Fibroblast of lung (primary cell): Measurements from ENCODE around the gene MRPL57.

Experiments used
- EZH2 ChIP-seq: IDR thresholded peaks from 2 replicates; pipeline ENCODE4 v1.5.1; 2012; ENCODE audit warnings: low read length, control low read depth, mild to moderate bottlenecking; ENCODE audit errors: missing control alignments
- TF ChIP-seq, protein P1 (sequence below), 2 donors: IDR thresholded peaks in 1 of 2; conservative IDR thresholded peaks in 1 of 2; 1 replicate in 1 of 2; 2 replicates in 1 of 2; pipeline ENCODE4 v1.5.1; 2011 to 2012; ENCODE audit warnings: low read length in 2 of 2, control low read depth in 1 of 2, inconsistent platforms in 1 of 2, low read depth in 1 of 2, mild to moderate bottlenecking in 1 of 2

DNA sequence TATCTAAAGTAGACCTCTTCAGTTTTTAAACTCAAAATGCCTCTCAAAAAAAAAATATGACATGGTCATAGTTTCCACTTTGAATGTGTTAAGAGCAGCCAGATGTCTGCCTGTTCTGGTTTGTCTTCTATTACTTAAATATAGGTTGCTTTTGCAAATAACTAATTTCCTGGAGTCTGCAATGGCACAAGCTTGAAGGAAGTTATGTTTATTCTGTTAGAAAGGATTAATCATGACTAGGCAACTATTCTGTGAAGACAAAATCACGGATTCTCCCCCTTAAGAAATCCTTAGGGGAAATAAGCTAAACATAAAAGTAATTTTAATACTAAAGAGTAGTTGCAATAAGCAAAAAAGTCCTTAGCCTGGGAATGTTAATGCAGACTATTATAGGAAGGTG lies 26.4 kb upstream of the MRPL57 start:
- TF ChIP-seq, protein P1, sequence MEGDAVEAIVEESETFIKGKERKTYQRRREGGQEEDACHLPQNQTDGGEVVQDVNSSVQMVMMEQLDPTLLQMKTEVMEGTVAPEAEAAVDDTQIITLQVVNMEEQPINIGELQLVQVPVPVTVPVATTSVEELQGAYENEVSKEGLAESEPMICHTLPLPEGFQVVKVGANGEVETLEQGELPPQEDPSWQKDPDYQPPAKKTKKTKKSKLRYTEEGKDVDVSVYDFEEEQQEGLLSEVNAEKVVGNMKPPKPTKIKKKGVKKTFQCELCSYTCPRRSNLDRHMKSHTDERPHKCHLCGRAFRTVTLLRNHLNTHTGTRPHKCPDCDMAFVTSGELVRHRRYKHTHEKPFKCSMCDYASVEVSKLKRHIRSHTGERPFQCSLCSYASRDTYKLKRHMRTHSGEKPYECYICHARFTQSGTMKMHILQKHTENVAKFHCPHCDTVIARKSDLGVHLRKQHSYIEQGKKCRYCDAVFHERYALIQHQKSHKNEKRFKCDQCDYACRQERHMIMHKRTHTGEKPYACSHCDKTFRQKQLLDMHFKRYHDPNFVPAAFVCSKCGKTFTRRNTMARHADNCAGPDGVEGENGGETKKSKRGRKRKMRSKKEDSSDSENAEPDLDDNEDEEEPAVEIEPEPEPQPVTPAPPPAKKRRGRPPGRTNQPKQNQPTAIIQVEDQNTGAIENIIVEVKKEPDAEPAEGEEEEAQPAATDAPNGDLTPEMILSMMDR (conservative IDR thresholded peaks at IDR 0.05 in 1 of 2, IDR thresholded peaks at IDR 0.05 in 1 of 2; ENCODE audit: low read depth in 1 of 2, low read length in 2 of 2) = no peak
- TF ChIP-seq EZH2 = no peak
